H1 (cell line): ENCODE data around the gene PHACTR1. TPM values are rescaled to one million over a fixed set of nuclear protein-coding genes. Genes with fewer than 3 reads are reported as not detected.

Experiments used
- TEAD4 ChIP-seq: IDR thresholded peaks from 2 replicates; pipeline ENCODE4 v1.6.1; 2012; ENCODE audit warnings: low read depth, low read length, inconsistent platforms, mixed read lengths
- polyA plus RNA-seq, 7 experiments: library from polyadenylated mRNA; depleted of rRNA in 3 of 7; stranded (reverse) in 5 of 7; unstranded in 2 of 7; fragments of >200 nt in 5 of 7; fragments of 200-250 nt in 2 of 7; gene quantifications; 1 replicate in 5 of 7; 2 replicates in 1 of 7; 4 replicates in 1 of 7; pipeline versions ENCODE4 v1.2.1 to v1.2.3, GENCODE V29; 2011 to 2013; ENCODE audit warnings: missing spikeins in 2 of 7, mixed read lengths in 2 of 7
- total RNA-seq: library from RNA; stranded (reverse); fragmentation: NEBNext Ultra II Directional; extraction: Animal tissue kit (Norgen Biotek cat#: 25700); gene quantifications from 2 replicates; pipeline ENCODE4 v1.2.1, GENCODE V29; 2021
- TF ChIP-seq, protein P1 (sequence below): fragments of 300-600 bp; sonication (generic); IDR thresholded peaks from 2 replicates; pipeline ENCODE4 v1.7.1; 2012; ENCODE audit warnings: low read length, moderate library complexity, mild to moderate bottlenecking, inconsistent platforms; ENCODE audit not compliant: insufficient replicate concordance

PHACTR1 gene
- total and polyA plus RNA-seq, 2 of the 8 experiments (the other 6 are each of a cell fraction or from before 2014, with no cell fraction given): 3.9 to 17.1 TPM

DNA sequence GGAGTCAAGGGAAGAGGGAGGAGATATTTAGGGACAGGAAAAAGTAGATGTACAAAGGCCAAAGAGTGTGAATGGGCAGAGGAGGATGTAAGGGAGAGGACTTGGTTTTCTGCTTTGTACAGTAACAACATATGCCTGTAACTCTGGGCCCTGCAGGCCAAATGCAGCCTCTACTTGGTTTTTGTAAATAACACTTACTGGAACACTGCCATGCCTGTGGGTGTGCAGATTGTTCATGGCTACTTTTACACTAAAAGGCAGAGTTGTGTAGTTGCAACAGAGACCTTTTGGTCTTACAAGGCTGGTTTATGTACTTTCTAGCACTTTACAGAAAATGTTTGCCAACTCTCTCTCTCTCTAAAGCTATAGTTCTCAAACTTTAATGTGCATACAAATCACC lies 157.1 kb downstream of the PHACTR1 start (continued):
- TF ChIP-seq, protein P1, sequence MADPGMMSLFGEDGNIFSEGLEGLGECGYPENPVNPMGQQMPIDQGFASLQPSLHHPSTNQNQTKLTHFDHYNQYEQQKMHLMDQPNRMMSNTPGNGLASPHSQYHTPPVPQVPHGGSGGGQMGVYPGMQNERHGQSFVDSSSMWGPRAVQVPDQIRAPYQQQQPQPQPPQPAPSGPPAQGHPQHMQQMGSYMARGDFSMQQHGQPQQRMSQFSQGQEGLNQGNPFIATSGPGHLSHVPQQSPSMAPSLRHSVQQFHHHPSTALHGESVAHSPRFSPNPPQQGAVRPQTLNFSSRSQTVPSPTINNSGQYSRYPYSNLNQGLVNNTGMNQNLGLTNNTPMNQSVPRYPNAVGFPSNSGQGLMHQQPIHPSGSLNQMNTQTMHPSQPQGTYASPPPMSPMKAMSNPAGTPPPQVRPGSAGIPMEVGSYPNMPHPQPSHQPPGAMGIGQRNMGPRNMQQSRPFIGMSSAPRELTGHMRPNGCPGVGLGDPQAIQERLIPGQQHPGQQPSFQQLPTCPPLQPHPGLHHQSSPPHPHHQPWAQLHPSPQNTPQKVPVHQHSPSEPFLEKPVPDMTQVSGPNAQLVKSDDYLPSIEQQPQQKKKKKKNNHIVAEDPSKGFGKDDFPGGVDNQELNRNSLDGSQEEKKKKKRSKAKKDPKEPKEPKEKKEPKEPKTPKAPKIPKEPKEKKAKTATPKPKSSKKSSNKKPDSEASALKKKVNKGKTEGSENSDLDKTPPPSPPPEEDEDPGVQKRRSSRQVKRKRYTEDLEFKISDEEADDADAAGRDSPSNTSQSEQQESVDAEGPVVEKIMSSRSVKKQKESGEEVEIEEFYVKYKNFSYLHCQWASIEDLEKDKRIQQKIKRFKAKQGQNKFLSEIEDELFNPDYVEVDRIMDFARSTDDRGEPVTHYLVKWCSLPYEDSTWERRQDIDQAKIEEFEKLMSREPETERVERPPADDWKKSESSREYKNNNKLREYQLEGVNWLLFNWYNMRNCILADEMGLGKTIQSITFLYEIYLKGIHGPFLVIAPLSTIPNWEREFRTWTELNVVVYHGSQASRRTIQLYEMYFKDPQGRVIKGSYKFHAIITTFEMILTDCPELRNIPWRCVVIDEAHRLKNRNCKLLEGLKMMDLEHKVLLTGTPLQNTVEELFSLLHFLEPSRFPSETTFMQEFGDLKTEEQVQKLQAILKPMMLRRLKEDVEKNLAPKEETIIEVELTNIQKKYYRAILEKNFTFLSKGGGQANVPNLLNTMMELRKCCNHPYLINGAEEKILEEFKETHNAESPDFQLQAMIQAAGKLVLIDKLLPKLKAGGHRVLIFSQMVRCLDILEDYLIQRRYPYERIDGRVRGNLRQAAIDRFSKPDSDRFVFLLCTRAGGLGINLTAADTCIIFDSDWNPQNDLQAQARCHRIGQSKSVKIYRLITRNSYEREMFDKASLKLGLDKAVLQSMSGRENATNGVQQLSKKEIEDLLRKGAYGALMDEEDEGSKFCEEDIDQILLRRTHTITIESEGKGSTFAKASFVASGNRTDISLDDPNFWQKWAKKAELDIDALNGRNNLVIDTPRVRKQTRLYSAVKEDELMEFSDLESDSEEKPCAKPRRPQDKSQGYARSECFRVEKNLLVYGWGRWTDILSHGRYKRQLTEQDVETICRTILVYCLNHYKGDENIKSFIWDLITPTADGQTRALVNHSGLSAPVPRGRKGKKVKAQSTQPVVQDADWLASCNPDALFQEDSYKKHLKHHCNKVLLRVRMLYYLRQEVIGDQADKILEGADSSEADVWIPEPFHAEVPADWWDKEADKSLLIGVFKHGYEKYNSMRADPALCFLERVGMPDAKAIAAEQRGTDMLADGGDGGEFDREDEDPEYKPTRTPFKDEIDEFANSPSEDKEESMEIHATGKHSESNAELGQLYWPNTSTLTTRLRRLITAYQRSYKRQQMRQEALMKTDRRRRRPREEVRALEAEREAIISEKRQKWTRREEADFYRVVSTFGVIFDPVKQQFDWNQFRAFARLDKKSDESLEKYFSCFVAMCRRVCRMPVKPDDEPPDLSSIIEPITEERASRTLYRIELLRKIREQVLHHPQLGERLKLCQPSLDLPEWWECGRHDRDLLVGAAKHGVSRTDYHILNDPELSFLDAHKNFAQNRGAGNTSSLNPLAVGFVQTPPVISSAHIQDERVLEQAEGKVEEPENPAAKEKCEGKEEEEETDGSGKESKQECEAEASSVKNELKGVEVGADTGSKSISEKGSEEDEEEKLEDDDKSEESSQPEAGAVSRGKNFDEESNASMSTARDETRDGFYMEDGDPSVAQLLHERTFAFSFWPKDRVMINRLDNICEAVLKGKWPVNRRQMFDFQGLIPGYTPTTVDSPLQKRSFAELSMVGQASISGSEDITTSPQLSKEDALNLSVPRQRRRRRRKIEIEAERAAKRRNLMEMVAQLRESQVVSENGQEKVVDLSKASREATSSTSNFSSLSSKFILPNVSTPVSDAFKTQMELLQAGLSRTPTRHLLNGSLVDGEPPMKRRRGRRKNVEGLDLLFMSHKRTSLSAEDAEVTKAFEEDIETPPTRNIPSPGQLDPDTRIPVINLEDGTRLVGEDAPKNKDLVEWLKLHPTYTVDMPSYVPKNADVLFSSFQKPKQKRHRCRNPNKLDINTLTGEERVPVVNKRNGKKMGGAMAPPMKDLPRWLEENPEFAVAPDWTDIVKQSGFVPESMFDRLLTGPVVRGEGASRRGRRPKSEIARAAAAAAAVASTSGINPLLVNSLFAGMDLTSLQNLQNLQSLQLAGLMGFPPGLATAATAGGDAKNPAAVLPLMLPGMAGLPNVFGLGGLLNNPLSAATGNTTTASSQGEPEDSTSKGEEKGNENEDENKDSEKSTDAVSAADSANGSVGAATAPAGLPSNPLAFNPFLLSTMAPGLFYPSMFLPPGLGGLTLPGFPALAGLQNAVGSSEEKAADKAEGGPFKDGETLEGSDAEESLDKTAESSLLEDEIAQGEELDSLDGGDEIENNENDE: no peak
- no peak for TF ChIP-seq TEAD4
- TF ChIP-seq, all 59 proteins: peak for 0
